Testis (tissue), 5 donors: ENCODE results near the gene B3GNT4. TPM values are rescaled to one million over a fixed set of nuclear protein-coding genes. Genes with fewer than 3 reads are reported as not detected.
A peak's percentile ranks its signal among the peaks of the same experiment; 100 is the strongest.

Experiments used
- DNase-seq: peaks from one replicate; pipeline ENCODE4 v3.0.0-alpha.2; 2019
- H3K27ac ChIP-seq, 2 donors: fragments of 200-600 bp; sonication (generic); one replicate each; pipeline ENCODE4 v1.5.1; 2019
- H3K27me3 ChIP-seq: fragments of 200-600 bp; sonication (generic); one replicate; pipeline ENCODE4 v1.5.1; 2019
- H3K36me3 ChIP-seq: fragments of 200-600 bp; sonication (generic); one replicate; pipeline ENCODE4 v1.5.1; 2017; ENCODE audit warnings: low read depth; ENCODE audit errors: missing control alignments
- H3K4me1 ChIP-seq: fragments of 200-600 bp; sonication (generic); one replicate; pipeline ENCODE4 v1.5.1; 2019
- H3K4me3 ChIP-seq, 2 donors: fragments of 200-600 bp; sonication (generic); one replicate each; pipeline ENCODE4 v1.5.1; 2017 to 2019
- H3K9me3 ChIP-seq: fragments of 200-600 bp; sonication (generic); one replicate; pipeline ENCODE4 v1.5.1; 2017
- POLR2A ChIP-seq: fragments of 450-650 bp; IDR thresholded peaks from one replicate; pipeline ENCODE4 v1.6.1; 2017; ENCODE audit warnings: antibody characterized with exemption, mild to moderate bottlenecking, moderate library complexity
- WGBS, 2 donors: methylation state at CpG; one replicate each; pipeline ENCODE4 v1.1.5; 2018; 5-methylcytosine and 5-hydroxymethylcytosine counted together
- intact Hi-C: fragments of 100-400 bp; cut with DNase I; formaldehyde crosslinking; loops from one replicate; pipeline ENCODE4 v1.15.1; 2023; ENCODE audit warnings: low total_unique reads
- long read RNA-seq, 2 donors: transcript quantifications; one replicate each; lab custom pipeline, GENCODE V29; 2026
- polyA plus RNA-seq: library from polyadenylated mRNA; stranded (reverse); fragments of 350-450 nt; fragmentation: Illumina TruSeq; extraction: RNeasy Lipid Tissue Mini Kit (QIAGEN cat#74804); gene quantifications from one replicate; pipeline ENCODE4 v1.2.3, GENCODE V29; 2014; ENCODE audit warnings: low read depth, low replicate concordance; ENCODE audit not compliant: insufficient read depth
- total RNA-seq, 2 donors: library from RNA; depleted of rRNA; stranded (reverse); fragments of >200 nt; gene quantifications; one replicate each; pipeline ENCODE4 v1.2.3, GENCODE V29; 2016
- TF ChIP-seq, protein P1 (sequence below), 3 experiments: fragments of 450-650 bp in 2 of 3; fragments of 200-600 bp in 1 of 3; sonication (generic) in 1 of 3; IDR thresholded peaks; one replicate each; pipeline ENCODE4 v1.5.1; 2016 to 2019; ENCODE audit warnings: antibody characterized with exemption in 3 of 3, mild to moderate bottlenecking in 2 of 3, moderate library complexity in 1 of 3

The B3GNT4 gene
- total RNA-seq: 1 to 10 TPM; 2.2 to 5.2 TPM
- polyA plus RNA-seq: 2.1 TPM
- long read RNA-seq, donor 1, partial matches to known transcripts: 0 of 1 reads
- long read RNA-seq, donor 1, other reads (novel, unspliced or antisense): 0 of 1 reads
- long read RNA-seq, donor 2, partial matches to known transcripts: 0 of 22 reads
- long read RNA-seq, donor 2, other reads (novel, unspliced or antisense): 22 of 22 reads

DNA sequence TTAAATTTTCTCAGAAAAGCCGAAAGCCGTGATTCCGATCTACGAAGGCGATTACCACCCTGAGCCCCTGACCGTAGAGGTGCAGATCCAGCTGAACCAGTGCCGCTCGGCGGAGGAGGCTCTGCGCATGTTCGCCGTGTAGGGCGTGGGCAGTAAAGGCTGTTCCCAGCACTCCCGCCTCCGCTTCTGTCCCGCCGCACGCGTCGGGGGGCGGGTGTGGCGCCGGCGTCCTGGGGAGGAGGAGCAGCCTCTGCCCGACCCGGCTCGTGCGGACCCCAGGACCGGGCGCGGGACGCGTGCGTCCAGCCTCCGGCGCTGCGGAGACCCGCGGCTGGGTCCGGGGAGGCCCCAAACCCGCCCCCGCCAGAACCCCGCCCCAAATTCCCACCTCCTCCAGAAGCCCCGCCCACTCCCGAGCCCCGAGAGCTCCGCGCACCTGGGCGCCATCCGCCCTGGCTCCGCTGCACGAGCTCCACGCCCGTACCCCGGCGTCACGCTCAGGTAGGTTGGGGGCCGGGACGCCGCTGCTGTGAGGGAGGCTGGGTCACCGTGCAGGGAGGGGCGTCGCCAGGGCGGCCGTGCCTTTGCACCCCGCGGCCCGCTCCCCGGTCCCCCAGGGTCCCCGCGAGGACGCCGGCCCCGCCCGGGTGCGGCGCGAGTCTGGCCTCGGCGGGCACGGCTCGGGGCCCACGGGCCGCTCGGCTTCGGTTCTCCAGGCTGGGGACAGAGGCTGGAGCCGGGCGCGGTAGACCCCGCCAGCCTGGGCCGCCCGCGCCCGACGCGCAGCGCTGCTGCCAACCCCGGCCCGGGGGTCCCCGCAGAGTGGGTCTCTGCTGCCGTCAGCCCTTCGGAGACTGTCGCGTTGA is at the start of gene B3GNT4:
Gene B3GNT4, plus strand, starts transcription at position 409 of the 866 bp plus-strand sequence. CDS start 910 bp downstream, outside the sequence.
- DNase-seq: peak; percentile 76
- 0% methylated on average over 1 to 64 of the region's 104 CpGs for WGBS, 2 donors
- Histone ChIP-seq H3K36me3 (no peaks in the 10 kb centered on the region), H3K4me3 (peak within 1 kb of the TSS; percentile 51 to 66), H3K4me1 (no peaks in the 10 kb centered on the region), H3K27ac (no peak within 1 kb of the TSS), H3K9me3 (no peaks in the 10 kb centered on the region), H3K27me3 (no peaks in the 10 kb centered on the region)
- TF ChIP-seq, protein P1, sequence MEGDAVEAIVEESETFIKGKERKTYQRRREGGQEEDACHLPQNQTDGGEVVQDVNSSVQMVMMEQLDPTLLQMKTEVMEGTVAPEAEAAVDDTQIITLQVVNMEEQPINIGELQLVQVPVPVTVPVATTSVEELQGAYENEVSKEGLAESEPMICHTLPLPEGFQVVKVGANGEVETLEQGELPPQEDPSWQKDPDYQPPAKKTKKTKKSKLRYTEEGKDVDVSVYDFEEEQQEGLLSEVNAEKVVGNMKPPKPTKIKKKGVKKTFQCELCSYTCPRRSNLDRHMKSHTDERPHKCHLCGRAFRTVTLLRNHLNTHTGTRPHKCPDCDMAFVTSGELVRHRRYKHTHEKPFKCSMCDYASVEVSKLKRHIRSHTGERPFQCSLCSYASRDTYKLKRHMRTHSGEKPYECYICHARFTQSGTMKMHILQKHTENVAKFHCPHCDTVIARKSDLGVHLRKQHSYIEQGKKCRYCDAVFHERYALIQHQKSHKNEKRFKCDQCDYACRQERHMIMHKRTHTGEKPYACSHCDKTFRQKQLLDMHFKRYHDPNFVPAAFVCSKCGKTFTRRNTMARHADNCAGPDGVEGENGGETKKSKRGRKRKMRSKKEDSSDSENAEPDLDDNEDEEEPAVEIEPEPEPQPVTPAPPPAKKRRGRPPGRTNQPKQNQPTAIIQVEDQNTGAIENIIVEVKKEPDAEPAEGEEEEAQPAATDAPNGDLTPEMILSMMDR (IDR thresholded peaks at IDR 0.05): no peak
- TF ChIP-seq POLR2A: no peak
- intact Hi-C loops: no loop called here

DNA sequence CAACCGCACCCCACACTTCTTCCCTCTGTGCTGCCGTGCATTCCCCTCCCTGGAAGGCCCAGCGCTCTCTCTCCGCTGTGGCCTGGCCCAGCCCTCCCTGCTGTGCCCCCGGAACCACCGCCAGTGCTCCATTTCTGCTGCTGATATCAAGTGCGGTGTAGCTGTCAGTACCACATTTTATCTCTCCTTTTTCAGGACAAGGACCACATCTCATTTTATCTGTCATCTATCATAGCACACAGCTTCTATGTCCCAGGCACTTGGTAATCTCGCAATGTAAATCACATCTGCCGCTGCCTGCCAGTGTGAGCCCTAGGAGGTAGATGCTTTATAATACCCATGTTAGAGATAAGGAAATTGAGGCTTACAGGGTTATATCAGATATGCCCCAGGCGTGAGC is 47.8 kb upstream of the B3GNT4 start:
- H3K36me3 ChIP-seq: no peaks in the 10 kb centered on the region
- DNase-seq: no peak
- H3K27ac ChIP-seq: no peak overlapping the region
- no peak for TF ChIP-seq POLR2A
- TF ChIP-seq, protein P1 (IDR thresholded peaks at IDR 0.05): no peak
- intact Hi-C loops: no loop called here
- no peaks in the 10 kb centered on the region for H3K27me3 ChIP-seq
- 88% methylated on average over 10 of the region's 10 CpGs for WGBS, 2 donors
- H3K4me3 ChIP-seq: no peak overlapping the region
- no peaks in the 10 kb centered on the region for H3K4me1 ChIP-seq
- H3K9me3 ChIP-seq: no peaks in the 10 kb centered on the region

DNA sequence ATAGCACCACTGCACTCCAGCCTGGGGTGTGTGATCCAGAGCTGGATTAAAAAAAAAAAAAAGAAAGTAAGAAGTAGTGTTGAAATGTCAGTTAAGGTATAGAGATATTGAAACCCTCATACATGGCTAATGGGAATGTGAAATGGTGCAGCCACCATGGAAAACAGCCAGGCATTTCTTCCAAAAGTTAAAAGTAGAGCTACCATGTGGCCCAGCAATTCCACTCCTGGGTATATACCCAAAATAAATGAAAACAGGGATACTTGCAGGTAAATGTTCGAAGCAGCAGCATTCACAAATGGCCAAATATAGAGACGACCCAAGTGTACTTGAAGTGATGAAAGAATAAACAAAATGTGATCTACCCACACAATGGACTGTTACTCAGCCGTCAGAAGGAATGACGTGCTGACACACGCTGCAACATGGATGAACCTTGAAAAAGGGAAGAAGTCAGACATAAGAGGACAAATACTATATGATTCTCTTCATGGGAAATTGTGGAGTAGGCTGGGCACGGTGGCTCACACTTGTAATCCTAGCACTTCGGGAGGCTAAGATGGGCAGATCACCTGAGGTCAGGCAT is 44.7 kb upstream of the B3GNT4 start:
- Histone ChIP-seq H3K27me3 (no peaks in the 10 kb centered on the region), H3K4me1 (no peaks in the 10 kb centered on the region), H3K9me3 (no peaks in the 10 kb centered on the region), H3K4me3 (no peak overlapping the region), H3K36me3 (no peaks in the 10 kb centered on the region), H3K27ac (no peak overlapping the region)
- WGBS, 2 donors: 94 to 95% methylated on average over 7 of the region's 7 CpGs
- TF ChIP-seq POLR2A: no peak
- TF ChIP-seq, protein P1 (IDR thresholded peaks at IDR 0.05): no peak
- no peak for DNase-seq
- intact Hi-C loops: no loop called here

DNA sequence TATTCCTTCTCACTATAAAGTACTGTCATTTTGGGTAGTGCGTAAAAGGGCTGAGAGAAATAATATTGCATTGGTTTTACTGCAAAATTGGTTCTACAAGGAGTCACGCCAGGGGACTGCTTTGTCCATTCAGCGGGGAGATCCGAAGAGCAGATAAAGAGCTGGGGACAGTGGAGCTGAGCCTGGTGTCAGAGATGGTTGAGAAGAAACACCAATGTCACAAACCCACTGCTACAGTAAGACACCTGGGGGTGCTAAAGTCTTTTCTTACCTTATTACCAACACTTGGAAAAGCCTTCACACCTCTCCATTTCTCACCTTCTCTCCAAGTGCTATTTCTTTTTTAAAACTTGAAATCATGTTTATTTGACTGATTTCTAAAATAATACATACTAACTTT is 43.6 kb upstream of the B3GNT4 start:
- H3K27me3 ChIP-seq: no peaks in the 10 kb centered on the region
- H3K9me3 ChIP-seq: no peaks in the 10 kb centered on the region
- TF ChIP-seq POLR2A: no peak
- TF ChIP-seq, protein P1 (IDR thresholded peaks at IDR 0.05): no peak
- DNase-seq: no peak
- no peaks in the 10 kb centered on the region for H3K36me3 ChIP-seq
- H3K4me1 ChIP-seq: no peaks in the 10 kb centered on the region
- H3K4me3 ChIP-seq: no peak overlapping the region
- 68 to 79% methylated on average over 4 of the region's 4 CpGs for WGBS, 2 donors
- no peak overlapping the region for H3K27ac ChIP-seq
- intact Hi-C loops: no loop called here
